HEK293 (cell line): Measurements from ENCODE around the gene CTTN.

Experiments used
- CTCF ChIA-PET: fragments of 350-600 bp; formaldehyde crosslinking; extraction: SDS; loops from one replicate; lab custom pipeline; 2021; ENCODE audit warnings: antibody characterized with exemption; lab: Yijun Ruan, JAX
- POLR2A ChIA-PET: fragments of 300-600 bp; formaldehyde crosslinking; extraction: SDS; loops from one replicate; lab custom pipeline; 2020; ENCODE audit warnings: antibody characterized with exemption, inconsistent platforms; lab: Yijun Ruan, JAX
- H3K27ac ChIP-seq: fragments of 200-500 bp; sonication (Bioruptor generic); 2 replicates; pipeline ENCODE4 v1.5.1; 2014; ENCODE audit warnings: low read depth, low read length, control low read depth, inconsistent platforms; ENCODE audit errors: extremely low read depth
- H3K36me3 ChIP-seq, 2 experiments: fragments of 200-500 bp in 1 of 2; sonication (Bioruptor generic) in 1 of 2; 1 replicate in 1 of 2; 2 replicates in 1 of 2; pipeline ENCODE4 v1.5.1; 2014 to 2017; ENCODE audit warnings: inconsistent platforms in 2 of 2, low read length in 2 of 2; ENCODE audit not compliant: control insufficient read depth in 2 of 2, insufficient read depth in 1 of 2
- H3K4me1 ChIP-seq: fragments of 200-500 bp; sonication (Bioruptor generic); 2 replicates; pipeline ENCODE4 v1.5.1; 2014; ENCODE audit warnings: mild to moderate bottlenecking, low read length, inconsistent platforms; ENCODE audit not compliant: control insufficient read depth, insufficient read depth
- H3K4me3 ChIP-seq: 2 replicates; pipeline ENCODE4 v1.5.1; 2011; ENCODE audit warnings: low read depth, mild to moderate bottlenecking, control low read depth, low read length, moderate library complexity
- H3K9me3 ChIP-seq: fragments of 200-500 bp; sonication (Bioruptor generic); 2 replicates; pipeline ENCODE4 v1.5.1; 2014; ENCODE audit warnings: low read depth, low read length, inconsistent platforms; ENCODE audit not compliant: control insufficient read depth, insufficient read depth
- HOXC10 ChIP-seq: sonication (generic); formaldehyde crosslinking; IDR thresholded peaks from 2 replicates; pipeline ENCODE4 v1.8.1; 2023; ENCODE audit warnings: mild to moderate bottlenecking, missing genetic modification reagents
- KLF16 ChIP-seq: fragments of 450-650 bp; formaldehyde crosslinking; IDR thresholded peaks from 2 replicates; pipeline ENCODE4 v1.5.1; 2017; ENCODE audit warnings: missing biosample characterization, missing genetic modification characterization
- MEIS1 ChIP-seq: sonication (generic); formaldehyde crosslinking; IDR thresholded peaks from 2 replicates; pipeline ENCODE4 v1.8.1; 2022; ENCODE audit warnings: missing genetic modification reagents, mild to moderate bottlenecking, borderline replicate concordance
- REPIN1 ChIP-seq: fragments of 450-650 bp; formaldehyde crosslinking; IDR thresholded peaks from 2 replicates; pipeline ENCODE4 v1.5.1; 2017; ENCODE audit warnings: missing biosample characterization, missing genetic modification characterization, low read depth
- YY2 ChIP-seq: fragments of 450-650 bp; formaldehyde crosslinking; IDR thresholded peaks from 2 replicates; pipeline ENCODE4 v1.5.1; 2016; ENCODE audit warnings: missing biosample characterization, missing genetic modification characterization
- ZNF112 ChIP-seq: fragments of 450-650 bp; formaldehyde crosslinking; IDR thresholded peaks from 2 replicates; pipeline ENCODE4 v1.5.0; 2017; ENCODE audit warnings: missing biosample characterization, missing genetic modification characterization
- ZNF138 ChIP-seq: fragments of 450-650 bp; formaldehyde crosslinking; IDR thresholded peaks from 2 replicates; pipeline ENCODE4 v1.5.1; 2016; ENCODE audit warnings: missing biosample characterization, missing genetic modification characterization, borderline replicate concordance
- ZNF155 ChIP-seq: fragments of 450-650 bp; formaldehyde crosslinking; IDR thresholded peaks from 2 replicates; pipeline ENCODE4 v1.5.1; 2016; ENCODE audit warnings: missing biosample characterization, missing genetic modification characterization
- ZNF202 ChIP-seq: fragments of 450-650 bp; formaldehyde crosslinking; IDR thresholded peaks from 2 replicates; pipeline ENCODE4 v1.5.1; 2016; ENCODE audit warnings: missing biosample characterization, missing genetic modification characterization, borderline replicate concordance
- ZNF354C ChIP-seq: fragments of 450-650 bp; formaldehyde crosslinking; IDR thresholded peaks from 2 replicates; pipeline ENCODE4 v1.5.1; 2016; ENCODE audit warnings: missing biosample characterization, missing genetic modification characterization, low read depth, borderline replicate concordance
- ZNF398 ChIP-seq: fragments of 450-650 bp; formaldehyde crosslinking; IDR thresholded peaks from 2 replicates; pipeline ENCODE4 v1.5.1; 2017; ENCODE audit warnings: missing biosample characterization, missing genetic modification characterization
- ZNF416 ChIP-seq: fragments of 450-650 bp; formaldehyde crosslinking; IDR thresholded peaks from 2 replicates; pipeline ENCODE4 v1.5.1; 2016; ENCODE audit warnings: missing biosample characterization, missing genetic modification characterization
- ZNF426 ChIP-seq: fragments of 450-650 bp; formaldehyde crosslinking; IDR thresholded peaks from 2 replicates; pipeline ENCODE4 v1.5.1; 2017; ENCODE audit warnings: missing biosample characterization, missing genetic modification characterization, mild to moderate bottlenecking, inconsistent platforms, moderate library complexity
- ZNF473 ChIP-seq: fragments of 450-650 bp; formaldehyde crosslinking; IDR thresholded peaks from 2 replicates; pipeline ENCODE4 v1.5.1; 2017; ENCODE audit warnings: missing biosample characterization, missing genetic modification characterization
- ZNF518A ChIP-seq: fragments of 450-650 bp; formaldehyde crosslinking; conservative IDR thresholded peaks from 2 replicates; pipeline ENCODE4 v1.5.1; 2016; ENCODE audit warnings: low read depth, missing biosample characterization, missing genetic modification characterization
- ZNF521 ChIP-seq: fragments of 450-650 bp; formaldehyde crosslinking; IDR thresholded peaks from 2 replicates; pipeline ENCODE4 v1.5.1; 2017; ENCODE audit warnings: missing biosample characterization, mild to moderate bottlenecking, missing genetic modification characterization
- ZNF544 ChIP-seq: fragments of 450-650 bp; formaldehyde crosslinking; IDR thresholded peaks from 2 replicates; pipeline ENCODE4 v1.5.0; 2017; ENCODE audit warnings: missing biosample characterization, missing genetic modification characterization
- ZNF560 ChIP-seq: fragments of 450-650 bp; formaldehyde crosslinking; IDR thresholded peaks from 2 replicates; pipeline ENCODE4 v1.5.1; 2017; ENCODE audit warnings: missing biosample characterization, missing genetic modification characterization, borderline replicate concordance
- ZNF626 ChIP-seq: fragments of 450-650 bp; sonication (Bioruptor Pico); formaldehyde crosslinking; IDR thresholded peaks from 2 replicates; pipeline ENCODE4 v1.5.1; 2018; ENCODE audit warnings: missing biosample characterization, missing genetic modification characterization, inconsistent platforms
- ZNF664 ChIP-seq: fragments of 450-650 bp; formaldehyde crosslinking; IDR thresholded peaks from 2 replicates; pipeline ENCODE4 v1.5.1; 2016; ENCODE audit warnings: missing biosample characterization, missing genetic modification characterization
- ZNF670 ChIP-seq: fragments of 450-650 bp; formaldehyde crosslinking; IDR thresholded peaks from 2 replicates; pipeline ENCODE4 v1.5.1; 2016; ENCODE audit warnings: missing biosample characterization, missing genetic modification characterization, low read depth
- ZNF776 ChIP-seq: fragments of 450-650 bp; formaldehyde crosslinking; IDR thresholded peaks from 2 replicates; pipeline ENCODE4 v1.5.0; 2017; ENCODE audit warnings: missing biosample characterization, missing genetic modification characterization, borderline replicate concordance
- TF ChIP-seq, protein P1 (sequence below): fragments of 450-650 bp; formaldehyde crosslinking; IDR thresholded peaks from 2 replicates; pipeline ENCODE4 v1.5.1; 2016; ENCODE audit warnings: missing biosample characterization, missing genetic modification characterization
- TF ChIP-seq, protein P2 (sequence below): fragments of 450-650 bp; formaldehyde crosslinking; IDR thresholded peaks from 2 replicates; pipeline ENCODE4 v1.5.1; 2016; ENCODE audit warnings: missing biosample characterization, missing genetic modification characterization
- TF ChIP-seq, protein P3 (sequence below): fragments of 450-650 bp; formaldehyde crosslinking; conservative IDR thresholded peaks from 2 replicates; pipeline ENCODE4 v1.5.1; 2016; ENCODE audit warnings: low read depth, missing biosample characterization, missing genetic modification characterization

Gene CTTN

GRCh38 chr11:70437111-70437784 lies 38.9 kb downstream of the CTTN start (continued):
- TF ChIP-seq, protein P1, sequence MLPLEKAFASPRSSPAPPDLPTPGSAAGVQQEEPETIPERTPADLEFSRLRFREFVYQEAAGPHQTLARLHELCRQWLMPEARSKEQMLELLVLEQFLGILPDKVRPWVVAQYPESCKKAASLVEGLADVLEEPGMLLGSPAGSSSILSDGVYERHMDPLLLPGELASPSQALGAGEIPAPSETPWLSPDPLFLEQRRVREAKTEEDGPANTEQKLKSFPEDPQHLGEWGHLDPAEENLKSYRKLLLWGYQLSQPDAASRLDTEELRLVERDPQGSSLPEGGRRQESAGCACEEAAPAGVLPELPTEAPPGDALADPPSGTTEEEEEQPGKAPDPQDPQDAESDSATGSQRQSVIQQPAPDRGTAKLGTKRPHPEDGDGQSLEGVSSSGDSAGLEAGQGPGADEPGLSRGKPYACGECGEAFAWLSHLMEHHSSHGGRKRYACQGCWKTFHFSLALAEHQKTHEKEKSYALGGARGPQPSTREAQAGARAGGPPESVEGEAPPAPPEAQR (tag by site-specific recombination), result no peak
- TF ChIP-seq, protein P2, sequence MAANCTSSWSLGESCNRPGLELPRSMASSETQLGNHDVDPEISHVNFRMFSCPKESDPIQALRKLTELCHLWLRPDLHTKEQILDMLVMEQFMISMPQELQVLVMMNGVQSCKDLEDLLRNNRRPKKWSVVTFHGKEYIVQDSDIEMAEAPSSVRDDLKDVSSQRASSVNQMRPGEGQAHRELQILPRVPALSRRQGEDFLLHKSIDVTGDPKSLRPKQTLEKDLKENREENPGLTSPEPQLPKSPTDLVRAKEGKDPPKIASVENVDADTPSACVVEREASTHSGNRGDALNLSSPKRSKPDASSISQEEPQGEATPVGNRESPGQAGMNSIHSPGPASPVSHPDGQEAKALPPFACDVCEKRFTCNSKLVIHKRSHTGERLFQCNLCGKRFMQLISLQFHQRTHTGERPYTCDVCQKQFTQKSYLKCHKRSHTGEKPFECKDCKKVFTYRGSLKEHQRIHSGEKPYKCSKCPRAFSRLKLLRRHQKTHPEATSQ (tag by site-specific recombination), result no peak
- no peak for TF ChIP-seq ZNF664 (tag by site-specific recombination)
- TF ChIP-seq ZNF416, result no peak
- TF ChIP-seq ZNF518A, result no peak
- TF ChIP-seq, protein P3, sequence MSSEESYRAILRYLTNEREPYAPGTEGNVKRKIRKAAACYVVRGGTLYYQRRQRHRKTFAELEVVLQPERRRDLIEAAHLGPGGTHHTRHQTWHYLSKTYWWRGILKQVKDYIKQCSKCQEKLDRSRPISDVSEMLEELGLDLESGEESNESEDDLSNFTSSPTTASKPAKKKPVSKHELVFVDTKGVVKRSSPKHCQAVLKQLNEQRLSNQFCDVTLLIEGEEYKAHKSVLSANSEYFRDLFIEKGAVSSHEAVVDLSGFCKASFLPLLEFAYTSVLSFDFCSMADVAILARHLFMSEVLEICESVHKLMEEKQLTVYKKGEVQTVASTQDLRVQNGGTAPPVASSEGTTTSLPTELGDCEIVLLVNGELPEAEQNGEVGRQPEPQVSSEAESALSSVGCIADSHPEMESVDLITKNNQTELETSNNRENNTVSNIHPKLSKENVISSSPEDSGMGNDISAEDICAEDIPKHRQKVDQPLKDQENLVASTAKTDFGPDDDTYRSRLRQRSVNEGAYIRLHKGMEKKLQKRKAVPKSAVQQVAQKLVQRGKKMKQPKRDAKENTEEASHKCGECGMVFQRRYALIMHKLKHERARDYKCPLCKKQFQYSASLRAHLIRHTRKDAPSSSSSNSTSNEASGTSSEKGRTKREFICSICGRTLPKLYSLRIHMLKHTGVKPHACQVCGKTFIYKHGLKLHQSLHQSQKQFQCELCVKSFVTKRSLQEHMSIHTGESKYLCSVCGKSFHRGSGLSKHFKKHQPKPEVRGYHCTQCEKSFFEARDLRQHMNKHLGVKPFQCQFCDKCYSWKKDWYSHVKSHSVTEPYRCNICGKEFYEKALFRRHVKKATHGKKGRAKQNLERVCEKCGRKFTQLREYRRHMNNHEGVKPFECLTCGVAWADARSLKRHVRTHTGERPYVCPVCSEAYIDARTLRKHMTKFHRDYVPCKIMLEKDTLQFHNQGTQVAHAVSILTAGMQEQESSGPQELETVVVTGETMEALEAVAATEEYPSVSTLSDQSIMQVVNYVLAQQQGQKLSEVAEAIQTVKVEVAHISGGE (tag by site-specific recombination), result no peak
- TF ChIP-seq HOXC10, result no peak
- no peak for TF ChIP-seq ZNF521
- TF ChIP-seq REPIN1 (tag by site-specific recombination), result no peak
- TF ChIP-seq ZNF626 (tag by site-specific recombination), result no peak
- no peak for TF ChIP-seq ZNF112 (tag by site-specific recombination)

DNA sequence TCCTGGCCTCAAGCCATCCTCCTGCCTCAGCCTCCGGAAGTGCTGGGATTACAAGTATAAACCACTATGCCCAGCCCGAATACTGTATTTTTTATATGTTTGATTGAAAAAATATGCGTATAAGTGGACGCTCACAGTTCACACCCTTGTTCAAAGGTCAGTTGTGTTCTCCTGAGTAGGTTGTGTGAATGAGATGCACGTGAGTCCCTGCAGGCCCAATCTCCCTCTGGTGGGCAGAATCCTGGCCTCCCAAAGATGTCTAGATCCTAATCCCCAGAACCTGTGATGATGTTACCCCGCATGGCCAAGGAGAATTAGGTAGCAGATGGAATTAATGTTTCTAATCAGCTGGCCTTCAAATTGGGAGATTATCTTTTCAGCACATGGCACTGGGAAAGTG lies 41.9 kb downstream of the CTTN start:
- peaks cover 0 to 30% of the 10 kb centered on the region in 2 experiments; a peak in 1 of 3 replicates for H3K36me3 ChIP-seq
- ChIA-PET CTCF (no interaction called here), POLR2A (no interaction called here)
- no peak overlapping the region for H3K27ac ChIP-seq
- no peaks in the 10 kb centered on the region for H3K9me3 ChIP-seq
- no peak overlapping the region for H3K4me3 ChIP-seq
- TF ChIP-seq ZNF560 (tag by site-specific recombination) (no peak), ZNF473 (tag by site-specific recombination) (no peak), ZNF398 (tag by site-specific recombination) (no peak), MEIS1 (CRISPR knock-in tag) (no peak), ZNF426 (tag by site-specific recombination) (no peak), KLF16 (tag by site-specific recombination) (no peak), ZNF138 (tag by site-specific recombination) (no peak), ZNF544 (tag by site-specific recombination) (no peak), ZNF155 (tag by site-specific recombination) (no peak), ZNF776 (tag by site-specific recombination) (no peak), ZNF354C (tag by site-specific recombination) (no peak), ZNF202 (no peak), YY2 (tag by site-specific recombination) (no peak), ZNF670 (tag by site-specific recombination) (no peak)
- H3K4me1 ChIP-seq, result no peaks in the 10 kb centered on the region
